HCT116 (cell line): ENCODE results near the gene NHERF2.

ENCODE experiments used
- CTCF ChIP-seq, 3 experiments: fragments of 200-600 bp in 1 of 3; sonication (generic) in 1 of 3; IDR thresholded peaks in 2 of 3; conservative IDR thresholded peaks in 1 of 3; 2 replicates each; pipeline ENCODE4 v1.5.1; 2012 to 2017; ENCODE audit warnings: low read depth in 2 of 3, low read length in 2 of 3, antibody characterized with exemption in 1 of 3, borderline replicate concordance in 1 of 3, control low read depth in 1 of 3, mild to moderate bottlenecking in 1 of 3, mixed read lengths in 1 of 3, mixed run types in 1 of 3, moderate library complexity in 1 of 3; ENCODE audit not compliant: insufficient read depth in 1 of 3
- POLR2A ChIP-seq: IDR thresholded peaks from 2 replicates; pipeline ENCODE4 v1.7.0; 2011; ENCODE audit warnings: borderline replicate concordance; ENCODE audit not compliant: insufficient read depth, insufficient read length; ENCODE audit errors: extremely low read depth
- POLR2AphosphoS5 ChIP-seq: IDR thresholded peaks from 2 replicates; pipeline ENCODE4 v1.6.1; 2011; ENCODE audit warnings: mild to moderate bottlenecking, low read depth, low read length, moderate library complexity
- RAD21 ChIP-seq: IDR thresholded peaks from 2 replicates; pipeline ENCODE4 v1.6.1; 2012; ENCODE audit warnings: low read depth, mild to moderate bottlenecking
- REST ChIP-seq: IDR thresholded peaks from 2 replicates; pipeline ENCODE4 v1.6.1; 2012; ENCODE audit warnings: low read depth
- SIN3A ChIP-seq: IDR thresholded peaks from 2 replicates; pipeline ENCODE4 v1.6.1; 2012; ENCODE audit warnings: low read depth
- SP1 ChIP-seq: IDR thresholded peaks from 2 replicates; pipeline ENCODE4 v1.6.1; 2012; ENCODE audit warnings: low read depth
- ZNF274 ChIP-seq: fragments of 200-500 bp; sonication (Bioruptor generic); IDR thresholded peaks from 2 replicates; pipeline ENCODE4 v1.6.1; 2014; ENCODE audit warnings: mild to moderate bottlenecking, low read depth, low read length, inconsistent platforms

GRCh38 chr16:1981398-1981836, 45.3 kb upstream of the NHERF2 start, which contains the start of gene NOXO1:
- no peak for TF ChIP-seq CTCF (IDR thresholded peaks at IDR 0.05 in 2 of 3, conservative IDR thresholded peaks at IDR 0.05 in 1 of 3; ENCODE audit: borderline replicate concordance in 1 of 3, insufficient read depth in 1 of 3, low read depth in 2 of 3, low read length in 2 of 3)
- TF ChIP-seq POLR2A, result no peak
- TF ChIP-seq POLR2AphosphoS5, result no peak
- TF ChIP-seq ZNF274, result no peak
- TF ChIP-seq SIN3A, result no peak
- no peak for TF ChIP-seq SP1
- no peak for TF ChIP-seq REST
- TF ChIP-seq RAD21, result no peak
